Glutamatergic neuron (in vitro differentiated cells): Measurements from ENCODE around the gene NUTM2D. TPM values are rescaled to one million over a fixed set of nuclear protein-coding genes. Genes with fewer than 3 reads are reported as not detected.
"Not testable (repeated sequence)": the region's sequence is repeated elsewhere in the genome, so short reads cannot be mapped to it uniquely, and the experiment has no call there.

Source experiments
- DNase-seq: peaks from one replicate; pipeline ENCODE4 v3.0.0; 2022
- H3K27ac Mint-ChIP-seq: one replicate; pipeline ENCODE4 v1.8.0; 2020; ENCODE audit warnings: mild to moderate bottlenecking, mixed read lengths, inconsistent platforms; ENCODE audit not compliant: unreplicated experiment
- H3K27me3 Mint-ChIP-seq: one replicate; pipeline ENCODE4 v1.8.0; 2020; ENCODE audit warnings: mild to moderate bottlenecking, moderate library complexity, mixed read lengths, inconsistent platforms; ENCODE audit not compliant: unreplicated experiment
- H3K36me3 Mint-ChIP-seq: one replicate; pipeline ENCODE4 v1.8.0; 2020; ENCODE audit warnings: mild to moderate bottlenecking, mixed read lengths, inconsistent platforms; ENCODE audit not compliant: unreplicated experiment
- H3K4me1 Mint-ChIP-seq: one replicate; pipeline ENCODE4 v1.8.0; 2020; ENCODE audit warnings: mild to moderate bottlenecking, low read depth, mixed read lengths, inconsistent platforms; ENCODE audit not compliant: unreplicated experiment
- H3K4me3 Mint-ChIP-seq: one replicate; pipeline ENCODE4 v1.8.0; 2020; ENCODE audit warnings: mild to moderate bottlenecking, mixed read lengths, inconsistent platforms; ENCODE audit not compliant: unreplicated experiment
- H3K9me3 Mint-ChIP-seq: one replicate; pipeline ENCODE4 v1.8.0; 2020; ENCODE audit warnings: mild to moderate bottlenecking, moderate library complexity, mixed read lengths, inconsistent platforms; ENCODE audit not compliant: unreplicated experiment
- long read RNA-seq: library from polyadenylated mRNA; unstranded; transcript quantifications from one replicate; pipeline ENCODE4 v2.0.0, GENCODE V29; 2020; ENCODE audit not compliant: unreplicated experiment
- total RNA-seq: library from RNA; stranded (reverse); fragmentation: NEBNext Ultra II Directional; extraction: Animal tissue kit (Norgen Biotek cat#: 25700); gene quantifications from one replicate; pipeline ENCODE4 v1.2.1, GENCODE V29; 2021; ENCODE audit not compliant: unreplicated experiment

Gene NUTM2D, protein sequence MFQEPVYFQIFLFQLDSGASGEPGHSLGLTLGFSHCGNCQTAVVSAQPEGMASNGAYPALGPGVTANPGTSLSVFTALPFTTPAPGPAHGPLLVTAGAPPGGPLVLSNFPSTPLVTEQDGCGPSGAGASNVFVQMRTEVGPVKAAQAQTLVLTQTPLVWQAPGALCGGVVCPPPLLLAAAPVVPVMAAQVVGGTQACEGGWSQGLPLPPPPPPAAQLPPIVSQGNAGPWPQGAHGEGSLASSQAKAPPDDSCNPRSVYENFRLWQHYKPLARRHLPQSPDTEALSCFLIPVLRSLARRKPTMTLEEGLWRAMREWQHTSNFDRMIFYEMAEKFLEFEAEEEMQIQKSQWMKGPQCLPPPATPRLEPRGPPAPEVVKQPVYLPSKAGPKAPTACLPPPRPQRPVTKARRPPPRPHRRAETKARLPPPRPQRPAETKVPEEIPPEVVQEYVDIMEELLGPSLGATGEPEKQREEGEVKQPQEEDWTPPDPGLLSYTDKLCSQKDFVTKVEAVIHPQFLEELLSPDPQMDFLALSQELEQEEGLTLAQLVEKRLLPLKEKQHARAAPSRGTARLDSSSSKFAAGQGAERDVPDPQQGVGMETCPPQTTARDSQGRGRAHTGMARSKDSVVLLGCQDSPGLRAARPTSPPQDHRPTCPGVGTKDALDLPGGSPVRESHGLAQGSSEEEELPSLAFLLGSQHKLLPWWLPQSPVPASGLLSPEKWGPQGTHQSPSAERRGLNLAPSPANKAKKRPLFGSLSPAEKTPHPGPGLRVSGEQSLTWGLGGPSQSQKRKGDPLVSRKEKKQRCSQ
- total RNA-seq, result 11.3 TPM
- long read RNA-seq, result 0 reads

DNA sequence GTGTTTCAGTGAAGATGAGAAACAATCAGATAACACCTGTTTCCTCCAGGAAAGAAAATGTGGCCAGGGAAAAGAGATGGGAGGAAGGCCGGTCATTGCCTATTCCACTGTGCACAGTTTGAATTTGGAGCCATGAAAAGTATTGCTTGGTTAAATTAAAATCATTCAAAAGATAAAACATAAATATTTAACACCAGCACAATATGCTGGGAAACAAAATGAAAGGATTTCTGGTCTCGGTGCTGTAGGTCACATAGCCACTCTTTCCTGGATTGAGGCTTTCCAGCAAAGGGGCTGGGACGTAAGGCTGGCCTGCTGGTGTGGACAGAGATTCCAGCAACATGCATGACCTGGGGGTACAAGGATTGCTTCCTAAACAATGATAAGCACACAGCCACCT is at the start of gene NUTM2D:
TSS of gene NUTM2D (plus strand) at position 301 of the 400 bp plus-strand sequence. CDS start 522 bp downstream, outside the sequence.
- H3K36me3 Mint-ChIP-seq, H3K4me1 Mint-ChIP-seq, DNase-seq, H3K27ac Mint-ChIP-seq, H3K9me3 Mint-ChIP-seq, H3K27me3 Mint-ChIP-seq, H3K4me3 Mint-ChIP-seq: not testable (repeated sequence)

GRCh38 chr10:87308702-87309101 is 48.8 kb upstream of the NUTM2D start:
- not testable (repeated sequence) for H3K36me3 Mint-ChIP-seq, H3K4me1 Mint-ChIP-seq, H3K27ac Mint-ChIP-seq, H3K9me3 Mint-ChIP-seq, DNase-seq, H3K27me3 Mint-ChIP-seq, H3K4me3 Mint-ChIP-seq

DNA sequence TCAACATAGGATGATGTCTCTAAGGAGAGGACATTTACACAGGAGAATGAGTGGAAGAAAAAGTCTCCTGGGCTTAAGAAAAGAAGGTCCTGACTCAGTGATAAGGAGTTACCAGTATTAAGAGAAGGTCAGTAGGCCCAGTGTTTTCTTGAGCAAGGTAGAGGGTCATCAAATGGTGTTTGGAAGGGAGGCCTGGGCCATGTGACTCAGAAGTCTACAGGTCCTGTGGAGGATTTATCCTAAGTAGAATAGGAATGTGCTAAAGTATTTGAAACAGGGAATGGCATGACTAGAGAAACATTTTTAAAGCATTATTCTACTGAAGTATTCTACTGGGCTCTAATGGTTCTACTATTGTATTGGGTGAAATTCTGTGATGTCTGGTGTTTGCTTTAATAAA is 47.9 kb upstream of the NUTM2D start:
- H3K9me3 Mint-ChIP-seq, H3K36me3 Mint-ChIP-seq, H3K27ac Mint-ChIP-seq, DNase-seq, H3K4me3 Mint-ChIP-seq, H3K27me3 Mint-ChIP-seq, H3K4me1 Mint-ChIP-seq: not testable (repeated sequence)

DNA sequence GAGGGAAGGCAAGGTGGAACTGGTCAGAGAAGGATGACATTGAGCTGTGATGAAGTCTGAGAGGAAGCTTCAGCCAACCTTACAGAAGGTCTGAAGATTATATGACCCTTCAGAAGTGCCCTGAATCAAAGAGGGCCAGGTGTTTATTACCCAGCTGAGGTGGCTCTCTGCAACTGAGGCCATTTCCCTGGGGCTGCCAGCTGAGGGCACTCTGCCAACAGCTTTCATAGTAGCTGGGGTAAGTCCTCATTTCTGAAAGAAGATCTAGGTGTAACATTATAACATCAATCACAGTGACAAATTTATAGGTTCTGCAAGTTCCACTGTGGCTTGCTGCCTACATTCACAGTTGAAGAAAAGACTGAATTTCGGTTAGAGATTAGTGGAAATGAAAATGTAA is 46.0 kb upstream of the NUTM2D start:
- not testable (repeated sequence) for H3K9me3 Mint-ChIP-seq, H3K4me1 Mint-ChIP-seq, H3K36me3 Mint-ChIP-seq, H3K27me3 Mint-ChIP-seq, H3K27ac Mint-ChIP-seq, H3K4me3 Mint-ChIP-seq, DNase-seq

GRCh38 chr10:87313649-87314359 is 43.7 kb upstream of the NUTM2D start:
- not testable (repeated sequence) for H3K9me3 Mint-ChIP-seq, H3K4me3 Mint-ChIP-seq, H3K27me3 Mint-ChIP-seq, H3K36me3 Mint-ChIP-seq, DNase-seq, H3K27ac Mint-ChIP-seq, H3K4me1 Mint-ChIP-seq

- H3K36me3 Mint-ChIP-seq, H3K4me3 Mint-ChIP-seq, DNase-seq, H3K9me3 Mint-ChIP-seq, H3K27ac Mint-ChIP-seq, H3K27me3 Mint-ChIP-seq, H3K4me1 Mint-ChIP-seq: not testable (repeated sequence)
Observed at GRCh38 chr10:87314360-87314973, 43.1 kb upstream of the NUTM2D start.

- not testable (repeated sequence) for H3K4me3 Mint-ChIP-seq, H3K4me1 Mint-ChIP-seq, H3K9me3 Mint-ChIP-seq, H3K27ac Mint-ChIP-seq, H3K27me3 Mint-ChIP-seq, H3K36me3 Mint-ChIP-seq, DNase-seq
Observed at GRCh38 chr10:87321505-87321904, 36.0 kb upstream of the NUTM2D start.

DNA sequence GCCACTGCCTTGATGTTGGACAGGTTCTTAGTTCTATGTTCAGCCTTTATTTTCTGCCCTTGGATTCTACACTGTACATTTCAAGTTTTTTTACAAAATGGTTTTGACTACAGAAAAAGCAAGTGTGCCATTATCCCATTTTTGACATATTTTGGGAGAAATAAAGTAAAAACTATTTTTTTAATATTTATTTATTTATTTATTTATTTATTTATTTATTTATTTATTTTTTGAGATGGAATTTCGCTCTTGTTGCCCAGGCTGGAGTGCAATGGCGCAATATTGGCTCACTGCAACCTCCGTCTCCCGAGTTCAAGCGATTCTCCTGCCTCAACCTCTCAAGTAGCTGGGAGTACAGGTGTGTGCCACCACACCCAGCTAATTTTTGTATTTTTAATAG is 33.0 kb upstream of the NUTM2D start:
- not testable (repeated sequence) for H3K27me3 Mint-ChIP-seq, H3K9me3 Mint-ChIP-seq, H3K4me1 Mint-ChIP-seq, H3K36me3 Mint-ChIP-seq, H3K27ac Mint-ChIP-seq, DNase-seq, H3K4me3 Mint-ChIP-seq

- not testable (repeated sequence) for H3K9me3 Mint-ChIP-seq, H3K4me3 Mint-ChIP-seq, H3K36me3 Mint-ChIP-seq, H3K27me3 Mint-ChIP-seq, H3K27ac Mint-ChIP-seq, DNase-seq, H3K4me1 Mint-ChIP-seq
Observed at GRCh38 chr10:87327958-87328357, 29.6 kb upstream of the NUTM2D start.

DNA sequence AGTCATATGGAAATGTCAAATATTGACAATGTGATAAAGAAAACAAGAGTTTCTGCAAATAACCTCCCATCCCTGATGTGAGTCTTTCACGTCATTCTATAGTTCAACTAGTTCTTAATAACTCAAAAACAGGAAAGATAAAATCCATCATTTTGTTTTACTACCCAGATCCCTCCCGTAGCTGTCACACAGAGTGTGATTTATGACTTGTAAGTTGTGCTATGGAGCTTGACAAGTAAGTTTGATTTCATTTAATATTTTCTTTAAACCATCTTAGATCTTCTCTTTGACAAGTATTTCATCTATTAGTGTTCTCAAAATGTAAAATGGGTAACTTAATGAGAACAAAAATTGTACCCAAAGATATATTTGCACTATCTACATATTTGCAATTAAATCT is 28.4 kb upstream of the NUTM2D start:
- not testable (repeated sequence) for H3K36me3 Mint-ChIP-seq, H3K4me3 Mint-ChIP-seq, DNase-seq, H3K9me3 Mint-ChIP-seq, H3K27me3 Mint-ChIP-seq, H3K27ac Mint-ChIP-seq, H3K4me1 Mint-ChIP-seq

- not testable (repeated sequence) for H3K4me3 Mint-ChIP-seq, H3K9me3 Mint-ChIP-seq, H3K36me3 Mint-ChIP-seq, DNase-seq, H3K27me3 Mint-ChIP-seq, H3K4me1 Mint-ChIP-seq, H3K27ac Mint-ChIP-seq
Observed at GRCh38 chr10:87332687-87333086, 24.9 kb upstream of the NUTM2D start.
